Lung microvascular endothelial cell (primary cell): Measurements from ENCODE around the gene COL4A1. TPM values are rescaled to one million over a fixed set of nuclear protein-coding genes. Genes with fewer than 3 reads are reported as not detected.

Experiments used
- DNase-seq, 2 donors: peaks; one replicate each; pipeline versions ENCODE4 v3.0.0 to v3.0.0-alpha.2; 2010; ENCODE audit warnings: low read depth in 2 of 2
- total RNA-seq: library from RNA; depleted of rRNA; stranded (reverse); fragments of >200 nt; gene quantifications from 2 replicates; pipeline ENCODE4 v1.2.1, GENCODE V29; 2014

Gene COL4A1
- total RNA-seq, 1 donor from 2014 or later, result 836 TPM

GRCh38 chr13:110341445-110342244, 34.7 kb upstream of the COL4A1 start:
- DNase-seq, result peak; percentile 87 to 94

DNA sequence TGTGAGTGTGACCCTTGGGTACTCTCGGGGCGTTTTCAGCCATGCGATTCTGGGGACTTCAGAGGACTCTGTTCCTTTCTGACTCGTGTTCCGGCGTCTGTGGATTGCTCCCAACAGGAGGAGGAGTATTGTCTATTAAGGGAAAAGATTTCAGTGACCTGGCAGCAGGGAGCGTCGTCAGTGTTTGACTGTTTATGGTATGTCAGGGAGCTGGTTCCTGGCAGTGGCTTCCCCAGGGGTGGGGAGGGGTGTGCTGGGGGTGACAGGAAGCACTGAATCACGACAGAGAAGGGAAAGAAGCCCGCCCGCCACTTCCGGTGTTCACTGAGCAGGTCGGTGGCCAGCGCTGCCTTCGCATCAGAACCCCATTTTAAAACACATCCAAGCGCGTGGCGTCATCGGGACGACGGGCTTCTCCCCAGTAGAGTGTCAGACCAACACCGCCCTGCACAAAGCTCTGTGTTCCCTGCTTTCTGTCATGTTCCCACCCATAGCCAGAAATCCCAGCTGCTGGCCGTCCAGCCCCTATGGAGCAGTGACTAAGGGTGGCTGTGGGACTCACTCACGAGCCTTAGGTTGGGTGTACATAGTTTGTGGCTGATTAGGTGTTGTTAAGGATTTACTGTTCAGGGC, 34.0 kb upstream of the COL4A1 start:
- peak; percentile 89 to 94 for DNase-seq

DNA sequence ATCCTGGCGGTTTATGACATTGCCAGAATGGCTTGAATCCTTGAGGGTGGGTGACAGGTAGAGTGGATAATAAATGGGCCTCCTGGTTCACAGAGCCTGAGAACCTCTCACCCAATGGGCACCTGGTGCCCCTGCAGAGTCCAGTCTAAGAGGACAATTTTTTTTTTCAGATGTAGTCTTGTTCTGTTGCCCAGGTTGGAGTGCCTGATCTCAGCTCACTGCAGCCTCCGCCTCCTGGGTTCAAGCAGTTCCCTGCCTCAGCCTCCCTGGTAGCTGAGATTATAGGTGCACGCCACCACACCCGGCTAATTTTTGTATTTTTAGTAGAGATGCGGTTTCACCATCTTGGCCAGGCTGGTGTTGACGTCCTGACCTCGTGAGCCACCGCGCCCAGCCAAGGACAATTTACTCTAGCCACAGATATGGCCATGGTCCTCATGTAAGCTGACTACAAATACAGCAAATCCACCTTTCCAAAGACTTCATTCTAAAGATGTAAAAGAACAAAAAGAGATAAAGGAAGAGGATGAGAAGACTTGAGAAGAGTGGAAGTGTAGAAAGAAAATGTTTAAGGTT, 33.1 kb upstream of the COL4A1 start:
- no peak for DNase-seq

- no peak for DNase-seq
Measured at GRCh38 chr13:110339263-110339662, 32.3 kb upstream of the COL4A1 start.

DNA sequence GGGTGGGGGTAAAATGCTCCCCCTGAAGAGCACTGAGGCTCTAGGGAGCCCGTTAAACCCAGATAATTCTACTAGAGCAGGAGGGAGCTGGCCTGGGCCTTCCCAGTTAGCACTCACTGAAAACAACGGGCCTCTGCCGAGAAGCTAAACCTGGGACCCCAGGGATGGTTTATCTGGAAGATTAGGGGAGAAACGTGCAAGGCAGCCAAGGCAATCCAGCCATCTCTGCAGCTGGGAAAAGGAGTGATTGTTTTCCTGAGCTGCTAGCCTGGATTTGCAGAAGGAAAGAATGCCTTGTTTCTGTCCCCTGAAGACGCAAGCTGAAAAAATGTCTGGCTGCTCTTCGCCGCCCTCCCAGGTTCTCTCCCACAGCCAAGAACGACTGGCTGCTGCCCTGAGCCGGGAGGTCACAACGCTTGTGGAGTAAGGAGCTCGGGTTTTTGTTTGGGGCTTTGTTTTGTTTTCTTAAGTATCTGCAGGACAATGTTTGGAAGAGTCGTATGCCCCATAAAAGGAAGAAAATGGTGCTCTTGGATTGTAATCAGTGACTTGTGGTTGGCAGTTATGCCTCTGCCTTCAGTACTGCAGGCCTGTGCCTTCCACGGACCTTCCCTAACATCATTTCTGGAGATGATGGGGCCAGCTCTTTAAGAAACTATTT, 31.6 kb upstream of the COL4A1 start:
- no peak for DNase-seq

DNA sequence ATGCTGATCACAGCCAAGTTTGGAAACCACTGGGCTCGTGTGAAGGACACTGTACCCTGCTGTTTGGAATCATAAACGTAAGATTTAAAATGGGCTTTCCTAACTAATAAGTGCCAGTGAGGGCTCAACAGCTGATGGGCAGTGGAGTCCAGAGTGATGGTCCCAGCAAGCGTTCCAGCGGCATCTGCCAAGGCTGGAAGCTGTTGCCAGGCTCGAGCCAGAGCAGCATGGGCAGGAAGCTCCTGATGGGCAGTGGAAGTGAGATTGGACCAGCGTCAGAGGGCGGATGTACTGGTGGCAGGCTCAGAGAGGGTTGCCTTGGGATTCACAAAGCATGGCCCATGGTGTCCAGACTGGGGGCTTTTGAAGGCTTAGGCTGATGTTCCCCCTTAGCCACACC, 30.3 kb upstream of the COL4A1 start:
- DNase-seq, result peak in 1 of 2 donors; percentile 63

DNA sequence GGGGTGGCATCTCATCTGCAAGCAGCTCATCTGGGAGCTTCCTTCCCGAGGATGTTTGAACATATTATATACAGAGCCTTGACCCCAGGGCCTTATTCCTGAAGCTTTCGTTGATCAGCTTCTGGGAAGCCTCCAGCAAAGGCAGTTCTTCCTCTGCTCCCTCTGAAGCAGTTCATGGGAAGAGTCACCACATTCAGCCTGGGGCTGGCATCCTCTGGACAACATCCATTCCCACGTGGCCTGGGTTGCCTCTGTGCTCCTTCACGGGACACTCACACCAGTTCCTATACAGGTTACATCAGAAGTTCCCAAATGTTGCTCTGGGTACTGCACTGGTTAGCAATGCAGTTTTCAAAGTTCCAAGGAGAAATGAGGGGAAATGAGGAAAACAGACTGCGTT, 29.7 kb upstream of the COL4A1 start:
- no peak for DNase-seq

GRCh38 chr13:110336108-110336507, 29.2 kb upstream of the COL4A1 start:
- DNase-seq, result no peak

DNA sequence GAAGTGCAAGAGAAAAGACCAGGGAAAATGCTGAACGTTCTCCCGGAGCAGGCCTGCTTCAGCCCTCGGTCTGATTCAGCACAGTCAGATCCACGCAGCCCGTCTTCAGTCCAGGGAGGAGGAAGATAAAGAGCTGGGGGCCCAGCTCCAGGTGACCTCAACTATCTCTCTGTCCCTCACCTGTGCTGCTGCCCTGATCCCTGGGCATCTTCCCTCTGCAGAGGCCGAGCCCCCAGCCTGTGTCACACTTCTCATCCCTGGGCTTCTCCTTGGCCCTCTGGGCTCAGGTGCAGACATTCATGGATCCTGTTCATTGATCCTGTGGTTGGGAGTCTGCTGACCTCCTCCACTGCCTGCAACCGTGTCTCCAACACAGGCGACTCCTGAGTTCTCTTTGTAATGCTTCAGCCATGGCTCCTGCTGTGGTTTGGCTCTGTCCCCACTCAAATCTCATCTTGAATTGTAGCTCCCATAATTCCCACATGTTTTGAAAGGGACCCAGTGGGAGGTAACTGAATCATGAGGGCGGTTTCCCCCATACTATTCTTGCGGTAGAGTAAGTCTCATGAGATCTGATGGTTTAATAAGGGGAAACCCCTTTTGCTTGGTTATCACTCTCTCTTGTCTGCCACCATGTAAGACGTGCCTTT, 28.0 kb upstream of the COL4A1 start:
- no peak for DNase-seq

- DNase-seq, result no peak
Measured at GRCh38 chr13:110334256-110334655, 27.3 kb upstream of the COL4A1 start.

DNA sequence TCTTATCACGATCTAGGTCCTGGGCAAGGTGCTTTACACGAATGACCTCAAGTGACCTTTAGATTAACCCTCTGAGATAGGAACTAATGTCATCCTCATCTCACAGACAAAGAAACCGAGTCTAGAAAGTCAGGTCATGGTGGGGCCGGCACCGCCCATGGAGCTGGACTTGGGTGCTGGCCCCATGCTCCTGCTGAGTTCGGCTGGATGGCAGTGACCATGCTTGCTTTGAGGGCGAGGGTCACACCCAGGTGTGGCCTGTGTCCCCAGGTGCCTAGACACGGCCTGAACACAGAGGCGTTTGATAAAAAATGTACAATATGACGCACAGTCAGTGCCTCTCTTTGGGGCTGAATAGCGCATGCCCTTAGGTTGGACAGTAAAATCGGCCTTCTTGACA, 26.9 kb upstream of the COL4A1 start:
- DNase-seq, result no peak

- DNase-seq, result no peak
Measured at GRCh38 chr13:110332750-110333149, 25.8 kb upstream of the COL4A1 start.

- no peak for DNase-seq
Measured at GRCh38 chr13:110331362-110331761, 24.4 kb upstream of the COL4A1 start.

- no peak for DNase-seq
Measured at GRCh38 chr13:110330491-110331011, 23.6 kb upstream of the COL4A1 start.

DNA sequence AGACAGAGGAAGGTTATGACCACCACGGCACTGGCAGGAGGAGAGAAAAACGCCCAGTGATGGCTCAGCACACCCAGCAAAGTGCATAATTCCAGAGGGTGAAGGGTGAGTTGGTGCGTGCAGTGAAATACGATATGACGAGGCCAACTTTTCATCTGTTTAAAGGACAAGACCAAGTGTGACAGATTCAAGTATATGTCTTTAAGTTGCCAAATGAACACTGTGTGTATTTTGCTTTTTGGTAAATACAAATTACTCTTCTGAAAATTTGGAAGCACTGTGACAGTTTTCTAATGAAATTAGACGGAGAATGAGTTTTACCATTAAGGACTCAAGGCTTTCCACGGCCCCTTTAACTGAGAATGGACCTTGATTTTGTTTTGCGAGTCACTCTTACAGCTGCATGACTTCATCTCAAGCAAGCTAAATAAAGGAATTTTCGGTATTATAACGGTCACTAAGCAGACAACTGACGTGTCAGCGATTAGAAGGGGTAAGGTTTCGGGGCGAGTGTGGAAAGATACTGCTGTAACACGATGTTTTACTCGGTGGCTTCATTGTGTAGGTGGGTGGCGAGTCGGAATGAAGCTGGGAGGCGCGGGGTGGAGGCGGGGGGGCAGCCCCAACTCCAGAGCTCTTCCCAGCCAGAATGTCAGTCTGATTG, 23.0 kb upstream of the COL4A1 start:
- DNase-seq, result no peak

- no peak for DNase-seq
Measured at GRCh38 chr13:110329258-110329657, 22.3 kb upstream of the COL4A1 start.

DNA sequence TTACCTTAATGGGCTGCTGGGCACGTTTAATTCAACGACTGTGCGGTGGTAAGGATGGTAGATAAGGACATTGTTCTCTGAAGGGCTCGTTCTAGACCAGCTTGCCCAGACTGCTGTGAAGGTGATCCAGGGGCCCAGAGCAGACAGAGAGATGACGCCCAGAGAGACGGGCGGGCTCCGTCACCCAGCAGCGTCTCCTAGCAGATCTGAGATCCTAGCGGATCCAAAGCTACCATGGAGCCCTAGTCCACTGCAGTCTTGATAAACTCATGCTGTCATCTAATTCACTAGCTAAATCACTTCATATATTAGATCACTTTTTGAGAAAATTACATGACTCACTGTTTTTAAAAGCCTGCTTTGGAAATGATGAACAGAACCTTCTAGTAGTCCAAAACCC, 21.6 kb upstream of the COL4A1 start:
- no peak for DNase-seq

GRCh38 chr13:110327051-110327721, 20.2 kb upstream of the COL4A1 start:
- DNase-seq, result no peak

DNA sequence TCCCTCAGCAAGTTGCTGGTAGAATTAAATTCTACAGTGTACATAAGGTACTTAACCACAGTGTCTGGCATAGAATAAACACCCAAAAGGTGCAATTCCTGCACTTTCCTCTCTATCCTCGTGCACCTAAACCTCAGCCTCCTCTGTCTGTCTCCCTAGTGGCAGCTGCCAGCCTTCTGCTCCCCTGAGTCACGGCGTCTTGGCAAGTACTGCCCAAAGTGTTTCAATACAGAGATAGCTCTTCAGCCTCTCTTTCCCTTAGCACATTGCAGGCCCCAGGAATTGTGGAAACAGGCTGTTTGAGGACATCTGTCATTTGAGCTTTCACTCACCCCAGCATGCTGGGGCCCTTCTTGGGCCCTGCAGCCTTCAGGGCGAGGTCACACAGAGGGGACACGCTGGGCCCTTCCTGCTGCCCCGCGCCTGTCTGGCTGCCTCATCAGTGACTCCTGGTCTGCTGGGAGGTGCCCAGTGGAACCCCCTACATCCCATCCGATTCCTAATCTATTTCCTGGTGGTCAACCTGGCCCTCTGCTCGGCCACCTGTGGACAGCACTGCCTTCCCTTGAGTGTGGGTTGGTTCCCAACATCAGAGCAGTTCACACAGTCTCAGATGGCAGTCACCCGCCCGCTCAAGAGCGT, 19.4 kb upstream of the COL4A1 start:
- no peak for DNase-seq
